G401.6 (cell line): ENCODE measurements around the gene SLC9C2.
"Not testable (repeated sequence)": the region's sequence is repeated elsewhere in the genome, so short reads cannot be mapped to it uniquely, and the experiment has no call there.

Experiments
- FAIRE-seq: peaks from 2 replicates; lab custom pipeline; 2012; peaks lifted over from hg19 to GRCh38; lab: Jason Lieb, UNC

SLC9C2 gene

DNA sequence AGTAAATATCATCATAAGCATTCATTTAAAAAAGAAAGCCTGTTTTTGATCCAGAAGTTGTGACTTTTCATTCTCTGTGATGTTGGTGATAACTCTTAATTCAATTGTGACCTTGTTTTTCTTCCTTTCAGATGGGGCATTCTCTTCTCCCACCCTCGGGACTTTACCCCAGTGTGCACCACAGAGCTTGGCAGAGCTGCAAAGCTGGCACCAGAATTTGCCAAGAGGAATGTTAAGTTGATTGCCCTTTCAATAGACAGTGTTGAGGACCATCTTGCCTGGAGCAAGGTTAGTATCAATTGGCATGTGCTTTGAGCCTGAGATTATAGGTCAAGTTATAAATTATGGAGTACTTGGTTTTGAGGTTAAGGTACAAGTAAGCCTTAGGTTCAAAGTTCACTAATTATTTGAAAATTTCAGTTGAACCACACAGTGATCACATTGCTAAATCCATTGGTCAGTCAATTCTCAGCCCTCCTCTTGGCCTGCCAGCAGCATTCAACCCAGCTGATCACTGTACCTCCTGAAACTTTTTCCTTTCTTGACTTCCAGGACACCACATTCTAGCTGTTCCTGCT lies 121.6 kb downstream of the SLC9C2 start:
- FAIRE-seq: no peak

- no peak for FAIRE-seq
Observed at GRCh38 chr1:173479649-173480048, 123.2 kb downstream of the SLC9C2 start.

DNA sequence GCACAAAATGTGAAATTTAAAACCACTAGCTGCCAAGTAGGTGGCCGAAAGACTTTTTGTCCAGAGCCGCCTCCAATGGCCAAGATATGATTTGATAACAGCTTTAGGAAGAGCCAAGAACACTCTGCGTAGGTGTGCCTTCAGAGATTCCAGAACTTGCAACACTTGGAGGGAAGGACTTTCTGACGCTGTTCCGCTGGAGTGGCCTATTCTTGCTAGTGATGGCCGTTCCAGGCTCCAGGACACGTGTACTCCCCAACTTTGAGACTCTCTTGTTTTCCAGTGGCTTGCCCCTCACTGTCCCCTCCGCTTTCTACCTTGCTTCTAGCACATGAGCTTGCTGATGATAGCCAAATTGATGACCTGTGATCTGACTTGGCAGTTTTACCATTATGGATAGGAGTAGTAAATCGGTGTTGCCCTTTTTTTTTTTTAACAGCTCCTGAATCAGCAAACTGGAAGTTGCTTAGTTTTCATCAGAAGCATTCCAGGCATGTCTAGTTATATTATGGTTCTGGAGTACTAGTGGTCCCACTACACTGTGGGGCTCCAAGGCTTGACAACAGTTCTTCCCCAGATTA lies 124.7 kb downstream of the SLC9C2 start:
- no peak for FAIRE-seq

- no peak for FAIRE-seq
Observed at GRCh38 chr1:173477286-173478093, 125.4 kb downstream of the SLC9C2 start, which contains the start of gene PRDX6. Gene PRDX6, plus strand, starts transcription at chr1:173477335. Its CDS starts 63 bp downstream, at chr1:173477398.

GRCh38 chr1:173476665-173477285 lies 126.1 kb downstream of the SLC9C2 start:
- FAIRE-seq: no peak

DNA sequence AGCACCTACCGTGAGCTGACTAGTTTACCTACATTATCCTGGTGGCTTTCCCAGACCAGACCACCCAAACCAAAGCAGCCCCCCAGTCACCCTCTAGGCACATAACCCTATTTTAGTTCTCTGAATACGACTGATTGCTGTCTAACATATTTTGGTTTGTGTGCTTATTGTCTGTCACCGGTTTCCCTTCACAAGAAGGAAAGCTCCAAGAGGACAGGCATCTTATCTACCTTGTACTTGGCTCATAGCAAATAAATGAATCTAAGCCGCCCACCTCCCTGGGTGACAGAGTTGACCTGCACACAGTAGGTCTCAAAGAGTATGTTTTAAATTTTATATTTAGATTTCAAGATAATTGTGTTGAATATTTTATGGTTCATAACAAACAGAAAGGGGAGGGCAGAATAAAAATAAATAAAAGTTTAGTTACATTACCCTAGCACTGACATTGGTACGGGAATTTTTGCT lies 126.6 kb downstream of the SLC9C2 start:
- no peak for FAIRE-seq

- FAIRE-seq: no peak
Observed at GRCh38 chr1:173475564-173476196, 127.2 kb downstream of the SLC9C2 start.

GRCh38 chr1:173474780-173475421 lies 128.0 kb downstream of the SLC9C2 start:
- not testable (repeated sequence) for FAIRE-seq

- no peak for FAIRE-seq
Observed at GRCh38 chr1:173474097-173474779, 128.6 kb downstream of the SLC9C2 start.

GRCh38 chr1:173473599-173474011 lies 129.3 kb downstream of the SLC9C2 start:
- FAIRE-seq: no peak

DNA sequence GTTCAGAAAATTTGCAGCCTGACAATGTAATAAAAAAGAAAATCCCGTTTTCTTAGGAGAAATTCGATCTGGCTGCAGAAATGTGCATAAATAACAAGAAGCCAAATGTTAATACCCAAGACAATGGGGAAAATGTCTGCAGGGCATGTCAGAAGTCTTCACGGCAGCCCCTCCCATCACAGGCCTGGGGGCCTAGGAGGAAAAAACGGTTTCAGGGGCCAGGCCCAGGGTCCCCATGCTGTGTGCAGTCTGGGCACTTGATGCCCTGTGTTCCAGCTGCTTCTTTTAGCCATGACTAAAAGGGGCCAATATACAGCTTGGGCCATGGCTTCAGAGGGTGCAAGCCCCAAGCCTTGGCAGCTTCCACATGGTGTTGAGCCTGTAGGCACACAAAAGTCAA lies 132.3 kb downstream of the SLC9C2 start:
- no peak for FAIRE-seq

- no peak for FAIRE-seq
Observed at GRCh38 chr1:173469656-173470055, 133.2 kb downstream of the SLC9C2 start.

DNA sequence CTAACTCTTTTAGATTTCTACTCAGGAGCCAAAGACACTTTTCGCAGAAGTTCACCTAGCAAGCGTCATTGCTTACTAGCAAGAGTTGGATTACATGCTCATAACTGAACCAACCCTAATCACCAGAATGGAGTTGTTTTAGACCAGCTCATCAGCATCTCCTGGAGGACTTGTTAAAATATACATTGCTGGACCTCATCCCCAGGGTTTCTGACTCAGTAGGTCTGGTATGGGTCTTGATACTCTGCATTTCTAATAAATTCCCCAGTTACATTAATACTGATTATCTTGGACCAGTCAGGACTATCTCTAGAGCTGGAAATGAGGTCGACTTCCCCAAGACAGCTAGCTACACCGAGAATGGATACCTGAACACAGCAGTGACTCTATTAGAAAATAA lies 135.4 kb downstream of the SLC9C2 start:
- FAIRE-seq: no peak

GRCh38 chr1:173464185-173464584 lies 138.7 kb downstream of the SLC9C2 start:
- not testable (repeated sequence) for FAIRE-seq

DNA sequence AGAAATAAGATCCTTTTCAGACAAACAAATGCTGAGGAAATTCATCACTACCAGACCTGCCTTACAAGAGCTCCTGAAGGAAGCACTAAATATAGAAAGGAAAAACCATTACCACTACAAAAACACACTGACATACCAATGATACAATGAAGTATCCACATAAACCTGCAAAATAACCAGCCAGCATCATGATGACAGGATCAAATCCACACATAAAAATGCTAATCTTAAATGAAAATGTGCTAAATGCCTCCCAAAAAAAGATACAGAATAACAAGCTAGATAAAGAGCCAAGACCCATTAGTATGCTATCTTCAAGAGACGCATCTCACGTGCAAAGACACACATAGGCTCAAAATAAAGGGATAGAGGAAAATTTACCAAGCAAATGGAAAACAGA lies 140.2 kb downstream of the SLC9C2 start:
- not testable (repeated sequence) for FAIRE-seq

- no peak for FAIRE-seq
Observed at GRCh38 chr1:173459885-173460284, 143.0 kb downstream of the SLC9C2 start.

- no peak for FAIRE-seq
Observed at GRCh38 chr1:173454966-173455524, 147.8 kb downstream of the SLC9C2 start.

- no peak for FAIRE-seq
Observed at GRCh38 chr1:173453982-173454381, 148.9 kb downstream of the SLC9C2 start.

DNA sequence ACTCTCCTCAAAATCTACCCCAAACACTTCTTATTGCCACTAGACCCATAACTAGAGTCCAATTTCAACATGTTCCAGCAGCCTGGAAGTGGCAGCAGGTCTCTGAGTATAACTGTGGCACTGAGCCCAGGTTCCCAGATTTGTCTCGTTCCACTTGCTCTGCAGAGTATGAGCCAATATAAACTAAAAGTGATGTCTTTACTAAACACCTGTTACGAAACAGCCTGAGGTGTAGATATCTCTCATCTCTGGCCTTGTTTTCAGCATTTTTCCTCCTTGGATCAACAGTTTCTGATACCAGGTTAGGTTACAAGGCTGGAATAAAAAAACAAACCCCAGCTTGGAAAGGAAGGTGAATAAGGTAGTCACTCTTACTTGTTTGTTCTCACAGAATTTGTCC lies 150.9 kb downstream of the SLC9C2 start:
- no peak for FAIRE-seq
